GM21529 (cell line): ENCODE measurements around the gene SAP25.
"Not testable (repeated sequence)": the region's sequence is repeated elsewhere in the genome, so short reads cannot be mapped to it uniquely, and the experiment has no call there.

Experiments used
- ATAC-seq: cut with Tn5 transposase; IDR thresholded peaks from one replicate; pipeline ENCODE4 v1.9.1; 2021; ENCODE audit not compliant: unreplicated experiment

Gene SAP25

GRCh38 chr7:100576384-100576993 lies 2.8 kb upstream of the SAP25 start:
- no peak for ATAC-seq

GRCh38 chr7:100575746-100576383 lies 2.2 kb upstream of the SAP25 start:
- ATAC-seq, result no peak

GRCh38 chr7:100575206-100575631 lies 1.5 kb upstream of the SAP25 start:
- no peak for ATAC-seq

GRCh38 chr7:100574362-100575205 lies 884 bp upstream of the SAP25 start:
- ATAC-seq, result no peak

- ATAC-seq, result no peak
Observed at GRCh38 chr7:100572949-100573675, 588 bp downstream of the SAP25 start.

GRCh38 chr7:100572281-100572948 lies 1.3 kb downstream of the SAP25 start:
- no peak for ATAC-seq

GRCh38 chr7:100571829-100572116 lies 1.9 kb downstream of the SAP25 start:
- ATAC-seq, result no peak

GRCh38 chr7:100570954-100571828 lies 2.5 kb downstream of the SAP25 start:
- ATAC-seq, result no peak

GRCh38 chr7:100568896-100569844 lies 4.5 kb downstream of the SAP25 start:
- ATAC-seq, result peak; percentile 44

GRCh38 chr7:100568176-100568895 lies 5.4 kb downstream of the SAP25 start:
- no peak for ATAC-seq

GRCh38 chr7:100567751-100568175 lies 5.9 kb downstream of the SAP25 start:
- ATAC-seq, result no peak

GRCh38 chr7:100567031-100567730 lies 6.5 kb downstream of the SAP25 start:
- ATAC-seq, result no peak

GRCh38 chr7:100566018-100566531 lies 7.6 kb downstream of the SAP25 start:
- no peak for ATAC-seq

GRCh38 chr7:100565133-100565571 lies 8.5 kb downstream of the SAP25 start:
- ATAC-seq, result no peak

- not testable (repeated sequence) for ATAC-seq
Observed at GRCh38 chr7:100564405-100564804, 9.3 kb downstream of the SAP25 start.

- no peak for ATAC-seq
Observed at GRCh38 chr7:100563809-100564400, 9.8 kb downstream of the SAP25 start.

- ATAC-seq, result no peak
Observed at GRCh38 chr7:100563100-100563564, 10.6 kb downstream of the SAP25 start.
